ENCODE results near the gene GRIN3B.
A peak's percentile ranks its signal among the peaks of the same experiment; 100 is the strongest.
"Not testable (repeated sequence)": the region's sequence is repeated elsewhere in the genome, so short reads cannot be mapped to it uniquely, and the experiment has no call there.

Gene GRIN3B

GRCh38 chr19:1023883-1024188, 23.6 kb downstream of the GRIN3B start:
- CTCF ChIA-PET; H3K36me3 ChIP-seq (ENCODE audit: control insufficient read depth in 2 of 2, insufficient read depth in 1 of 2, low read length in 2 of 2); POLR2A ChIA-PET; H3K4me1 ChIP-seq (ENCODE audit: control insufficient read depth, insufficient read depth, low read length); H3K27ac ChIP-seq (ENCODE audit: extremely low read depth, low read depth, low read length); H3K9me3 ChIP-seq (ENCODE audit: control insufficient read depth, insufficient read depth, low read depth, low read length); H3K4me3 ChIP-seq (ENCODE audit: low read depth, low read length): not testable (repeated sequence)
- peak; percentile 75; the same call in 1 of the 2 replicates for TF ChIP-seq ZNF121 (tag by site-specific recombination; IDR thresholded peaks at IDR 0.05)

GRCh38 chr19:1025080-1025479, 24.9 kb downstream of the GRIN3B start:
- POLR2A ChIA-PET: interaction anchor here (1.1 to 6.2 kb wide), 3 partner anchors 15 to 60 kb away, joined by 3 to 60 read pairs (median 18); partner anchors contain the start of gene ABCA7
- TF ChIP-seq ZFP3 (tag by site-specific recombination; IDR thresholded peaks at IDR 0.05; ENCODE audit: low read depth): peak; percentile 85
- not testable (repeated sequence) for H3K9me3 ChIP-seq (ENCODE audit: control insufficient read depth, insufficient read depth, low read depth, low read length); H3K4me1 ChIP-seq (ENCODE audit: control insufficient read depth, insufficient read depth, low read length); H3K36me3 ChIP-seq (ENCODE audit: control insufficient read depth in 2 of 2, insufficient read depth in 1 of 2, low read length in 2 of 2); H3K27ac ChIP-seq (ENCODE audit: extremely low read depth, low read depth, low read length); H3K4me3 ChIP-seq (ENCODE audit: low read depth, low read length)
- CTCF ChIA-PET: interaction anchor here (0.5 to 2.6 kb wide), 2 partner anchors 40 to 222 kb away, joined by 3 to 11 read pairs; no protein-coding TSS in a partner anchor

- H3K36me3 ChIP-seq (ENCODE audit: control insufficient read depth in 2 of 2, insufficient read depth in 1 of 2, low read length in 2 of 2): no peaks in the 10 kb centered on the region
- peak within 1 kb of the TSS; percentile 55 for H3K4me3 ChIP-seq (ENCODE audit: low read depth, low read length)
- H3K9me3 ChIP-seq (ENCODE audit: control insufficient read depth, insufficient read depth, low read depth, low read length): no peaks in the 10 kb centered on the region
- H3K4me1 ChIP-seq (ENCODE audit: control insufficient read depth, insufficient read depth, low read length): peaks cover 5% of the 10 kb centered on the region; the same call in 1 of the 2 replicates
- POLR2A ChIA-PET: interaction anchor here (0.5 to 6.2 kb wide), 9 partner anchors 9 to 266 kb away, joined by 3 to 60 read pairs (median 4); partner anchors contain the start of genes ABCA7 and CIRBP
- H3K27ac ChIP-seq (ENCODE audit: extremely low read depth, low read depth, low read length): peak within 1 kb of the TSS; percentile 47
- CTCF ChIA-PET: interaction anchor here (0.7 to 2.6 kb wide), 4 partner anchors 25 to 81 kb away, joined by 3 to 11 read pairs (median 4); partner anchors contain the start of gene GRIN3B
- TF ChIP-seq ZBTB44 (tag by site-specific recombination; IDR thresholded peaks at IDR 0.05): no peak
- TF ChIP-seq SP3 (tag by site-specific recombination; IDR thresholded peaks at IDR 0.05): peak; percentile 48; the same call in 1 of the 2 replicates
- peak; percentile 100 for TF ChIP-seq ZFP3 (tag by site-specific recombination; IDR thresholded peaks at IDR 0.05; ENCODE audit: low read depth)
- no peak for TF ChIP-seq BCL6B (tag by site-specific recombination; IDR thresholded peaks at IDR 0.05)
- TF ChIP-seq OSR2 (tag by site-specific recombination; IDR thresholded peaks at IDR 0.05): peak; percentile 87
- TF ChIP-seq WT1 (tag by site-specific recombination; IDR thresholded peaks at IDR 0.05): peak; percentile 36; the same call in 1 of the 2 replicates
- no peak for TF ChIP-seq ZNF214 (tag by site-specific recombination; IDR thresholded peaks at IDR 0.05; ENCODE audit: borderline replicate concordance)
- TF ChIP-seq ZNF677 (tag by site-specific recombination; IDR thresholded peaks at IDR 0.05): 0 out of 2 replicates have a peak, but pooled peaks have one; percentile 25
- TF ChIP-seq ZFP69B (tag by site-specific recombination; IDR thresholded peaks at IDR 0.05): no peak
- TF ChIP-seq ZNF148 (tag by site-specific recombination; IDR thresholded peaks at IDR 0.05; ENCODE audit: borderline replicate concordance): no peak
- no peak for TF ChIP-seq ZNF529 (tag by site-specific recombination; IDR thresholded peaks at IDR 0.05; ENCODE audit: insufficient replicate concordance)
- TF ChIP-seq ZNF837 (tag by site-specific recombination; IDR thresholded peaks at IDR 0.05): no peak
- TF ChIP-seq PRDM10 (tag by site-specific recombination; IDR thresholded peaks at IDR 0.05): peak; percentile 89
- TF ChIP-seq SP2 (tag by site-specific recombination; IDR thresholded peaks at IDR 0.05): peak; percentile 55
- TF ChIP-seq ZSCAN30 (tag by site-specific recombination; IDR thresholded peaks at IDR 0.05): 0 out of 2 replicates have a peak, but pooled peaks have one; percentile 42
- peak; percentile 87 for TF ChIP-seq ZNF366 (tag by site-specific recombination; conservative IDR thresholded peaks at IDR 0.05)
- TF ChIP-seq KLF10 (tag by site-specific recombination; IDR thresholded peaks at IDR 0.05): peak; percentile 91
- TF ChIP-seq IKZF3 (tag by site-specific recombination; IDR thresholded peaks at IDR 0.05): peak; percentile 56
- 0 out of 2 replicates have a peak, but pooled peaks have one; percentile 10 for TF ChIP-seq ZNF792 (tag by site-specific recombination; IDR thresholded peaks at IDR 0.05)
Observed at GRCh38 chr19:1025960-1026782, 26.0 kb downstream of the GRIN3B start, which contains the start of gene CNN2. CNN2 (plus strand) TSS chr19:1026608; CDS start chr19:1026662, 54 bp downstream.
